ENCODE data around the gene CC2D2A.

DNA sequence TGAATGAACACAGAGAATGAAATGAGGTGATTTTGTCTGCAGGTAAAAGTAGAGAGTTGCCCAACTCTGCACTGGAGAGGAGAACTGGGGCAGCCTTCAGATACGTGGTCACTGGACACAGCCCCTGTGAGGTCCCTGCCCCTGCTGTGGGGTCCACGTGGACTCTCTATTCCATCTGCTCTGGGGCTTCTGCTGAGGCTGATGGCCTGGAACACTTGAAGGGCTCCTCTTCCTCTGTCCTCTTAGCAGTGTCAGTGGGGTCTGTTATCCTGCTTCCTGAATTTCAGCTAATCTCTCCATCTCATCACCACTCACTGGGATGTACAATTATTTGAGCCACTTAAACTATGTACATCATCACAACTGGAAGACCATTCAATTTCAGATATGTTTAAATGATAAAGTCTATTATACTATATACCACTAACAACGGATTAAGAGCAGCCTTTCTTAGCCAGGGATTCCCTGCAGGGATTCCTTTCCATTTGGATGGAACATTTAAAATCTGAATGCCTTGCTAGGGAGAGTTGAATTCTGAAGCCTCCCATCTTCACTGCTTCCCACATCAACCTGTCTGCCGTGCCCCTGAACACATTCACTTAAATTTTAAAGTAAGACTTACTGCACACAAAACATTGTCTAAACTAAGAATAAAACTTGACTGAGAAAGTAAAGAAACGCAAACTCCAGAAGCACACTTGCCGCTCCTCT, 74.0 kb downstream of the CC2D2A start:
- no peak for TF ChIP-seq ZNF217 (CRISPR knock-in tag; IDR thresholded peaks at IDR 0.05)
- TF ChIP-seq NFIC (IDR thresholded peaks at IDR 0.05), result no peak
- TF ChIP-seq ZNF75A (CRISPR knock-in tag; IDR thresholded peaks at IDR 0.05), result no peak
- no peak for TF ChIP-seq EZH2 (IDR thresholded peaks at IDR 0.05; ENCODE audit: borderline replicate concordance, low read depth, low read length)
- TF ChIP-seq, protein P1, sequence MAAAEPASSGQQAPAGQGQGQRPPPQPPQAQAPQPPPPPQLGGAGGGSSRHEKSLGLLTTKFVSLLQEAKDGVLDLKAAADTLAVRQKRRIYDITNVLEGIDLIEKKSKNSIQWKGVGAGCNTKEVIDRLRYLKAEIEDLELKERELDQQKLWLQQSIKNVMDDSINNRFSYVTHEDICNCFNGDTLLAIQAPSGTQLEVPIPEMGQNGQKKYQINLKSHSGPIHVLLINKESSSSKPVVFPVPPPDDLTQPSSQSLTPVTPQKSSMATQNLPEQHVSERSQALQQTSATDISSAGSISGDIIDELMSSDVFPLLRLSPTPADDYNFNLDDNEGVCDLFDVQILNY (CRISPR knock-in tag; IDR thresholded peaks at IDR 0.05), result no peak
- no peak for TF ChIP-seq ZNF253 (CRISPR knock-in tag; conservative IDR thresholded peaks at IDR 0.05)

Measured in K562 (cell line).